CD4-positive, alpha-beta T cell (primary cell): ENCODE measurements around the gene PLBD2. TPM values are rescaled to one million over a fixed set of nuclear protein-coding genes. Genes with fewer than 3 reads are reported as not detected.

Experiments used
- ATAC-seq: fragments of 200-7000 bp; cut with Tn5 transposase; one replicate; pipeline ENCODE4 v1.10.0; 2022; ENCODE audit warnings: mild to moderate bottlenecking; ENCODE audit not compliant: poor library complexity
- CTCF ChIA-PET: fragments of 350-600 bp; sonication (Branson Sonifier 250); formaldehyde crosslinking; loops from one replicate; lab custom pipeline; 2021; ENCODE audit warnings: antibody characterized with exemption, inconsistent platforms; lab: Charles Lee
- POLR2A ChIA-PET: fragments of 350-600 bp; sonication (Branson Sonifier 250); formaldehyde crosslinking; loops from one replicate; lab custom pipeline; 2021; ENCODE audit warnings: antibody characterized with exemption, inconsistent platforms; lab: Charles Lee
- DNase-seq, 14 experiments: peaks; one replicate each; pipeline ENCODE4 v3.0.0-alpha.2; 2013 to 2020; ENCODE audit warnings: mixed read lengths in 2 of 14
- H3K27ac ChIP-seq, 2 donors: one replicate each; pipeline versions ENCODE4 v1.5.1 to v1.7.0; 2013; ENCODE audit warnings: low read length in 2 of 2, low read depth in 1 of 2, mild to moderate bottlenecking in 1 of 2
- H3K27me3 ChIP-seq, 2 experiments: 1 replicate in 1 of 2; 2 replicates in 1 of 2; pipeline versions ENCODE4 v1.6.1 to v1.7.0; 2013; ENCODE audit warnings: low read length in 2 of 2, control low read depth in 1 of 2, mild to moderate bottlenecking in 1 of 2, moderate library complexity in 1 of 2; ENCODE audit not compliant: insufficient read depth in 2 of 2, control insufficient read depth in 1 of 2
- H3K36me3 ChIP-seq: one replicate; pipeline ENCODE4 v1.6.1; 2013; ENCODE audit warnings: low read length, control low read depth; ENCODE audit not compliant: insufficient read depth
- H3K4me1 ChIP-seq: one replicate; pipeline ENCODE4 v1.6.1; 2013; ENCODE audit warnings: low read length, control low read depth; ENCODE audit not compliant: insufficient read depth
- H3K4me3 ChIP-seq: one replicate; pipeline ENCODE4 v1.5.1; 2013; ENCODE audit warnings: mild to moderate bottlenecking, low read length, moderate library complexity
- H3K9me3 ChIP-seq, 2 experiments: 1 replicate in 1 of 2; 2 replicates in 1 of 2; pipeline versions ENCODE4 v1.6.1 to v1.7.0; 2013; ENCODE audit warnings: low read length in 2 of 2, mild to moderate bottlenecking in 2 of 2, control low read depth in 1 of 2, moderate library complexity in 1 of 2; ENCODE audit not compliant: control insufficient read depth in 1 of 2, insufficient read depth in 1 of 2
- H3K27ac Mint-ChIP-seq: one replicate; pipeline ENCODE4 v1.8.0; 2020; ENCODE audit warnings: mixed read lengths
- H3K27me3 Mint-ChIP-seq: one replicate; pipeline ENCODE4 v1.8.0; 2021; ENCODE audit warnings: mixed read lengths
- H3K36me3 Mint-ChIP-seq: one replicate; pipeline ENCODE4 v1.8.0; 2021; ENCODE audit warnings: low read depth, mixed read lengths
- H3K4me1 Mint-ChIP-seq: one replicate; pipeline ENCODE4 v1.8.0; 2021; ENCODE audit warnings: low read depth, mixed read lengths
- H3K4me3 Mint-ChIP-seq: one replicate; pipeline ENCODE4 v1.8.0; 2020; ENCODE audit warnings: mild to moderate bottlenecking, mixed read lengths
- H3K9me3 Mint-ChIP-seq: one replicate; pipeline ENCODE4 v1.8.0; 2020; ENCODE audit warnings: mixed read lengths
- intact Hi-C, 2 experiments: fragments of 100-400 bp; cut with DNase I in 1 of 2; cut with micrococcal nuclease in 1 of 2; formaldehyde crosslinking; loops; one replicate each; pipeline versions ENCODE4 v1.15.1 to v1.9.0; 2023 to 2025; cut with DNase I, micrococcal nuclease
- polyA plus RNA-seq, 2 donors: library from polyadenylated mRNA; unstranded; fragments of 120-200 nt; gene quantifications; one replicate each; pipeline ENCODE4 v1.2.1, GENCODE V29; 2013
- total RNA-seq, 174 experiments: library from RNA in 2 of 174; stranded (reverse) in 2 of 174; gene quantifications; one replicate each; pipeline ENCODE4 v1.2.3 and lab custom pipeline; 2021 to 2026
- TF ChIP-seq, protein P1 (sequence below): fragments of 200-600 bp; IDR thresholded peaks from one replicate; pipeline ENCODE4 v1.8.0; 2022; ENCODE audit warnings: antibody characterized with exemption, mild to moderate bottlenecking

The PLBD2 gene, protein sequence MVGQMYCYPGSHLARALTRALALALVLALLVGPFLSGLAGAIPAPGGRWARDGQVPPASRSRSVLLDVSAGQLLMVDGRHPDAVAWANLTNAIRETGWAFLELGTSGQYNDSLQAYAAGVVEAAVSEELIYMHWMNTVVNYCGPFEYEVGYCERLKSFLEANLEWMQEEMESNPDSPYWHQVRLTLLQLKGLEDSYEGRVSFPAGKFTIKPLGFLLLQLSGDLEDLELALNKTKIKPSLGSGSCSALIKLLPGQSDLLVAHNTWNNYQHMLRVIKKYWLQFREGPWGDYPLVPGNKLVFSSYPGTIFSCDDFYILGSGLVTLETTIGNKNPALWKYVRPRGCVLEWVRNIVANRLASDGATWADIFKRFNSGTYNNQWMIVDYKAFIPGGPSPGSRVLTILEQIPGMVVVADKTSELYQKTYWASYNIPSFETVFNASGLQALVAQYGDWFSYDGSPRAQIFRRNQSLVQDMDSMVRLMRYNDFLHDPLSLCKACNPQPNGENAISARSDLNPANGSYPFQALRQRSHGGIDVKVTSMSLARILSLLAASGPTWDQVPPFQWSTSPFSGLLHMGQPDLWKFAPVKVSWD
- total RNA-seq (10 to 100 TPM; 10.4 to 12.2 TPM), total RNA-seq (lab: John Stamatoyannopoulos, UW) (2.5 to 25.2 (median 6.5) reads per million in 172 experiments)
- polyA plus RNA-seq (2013, experiment 1 of 2), result 15.0 TPM
- polyA plus RNA-seq (2013, experiment 2 of 2), result 14.2 TPM

DNA sequence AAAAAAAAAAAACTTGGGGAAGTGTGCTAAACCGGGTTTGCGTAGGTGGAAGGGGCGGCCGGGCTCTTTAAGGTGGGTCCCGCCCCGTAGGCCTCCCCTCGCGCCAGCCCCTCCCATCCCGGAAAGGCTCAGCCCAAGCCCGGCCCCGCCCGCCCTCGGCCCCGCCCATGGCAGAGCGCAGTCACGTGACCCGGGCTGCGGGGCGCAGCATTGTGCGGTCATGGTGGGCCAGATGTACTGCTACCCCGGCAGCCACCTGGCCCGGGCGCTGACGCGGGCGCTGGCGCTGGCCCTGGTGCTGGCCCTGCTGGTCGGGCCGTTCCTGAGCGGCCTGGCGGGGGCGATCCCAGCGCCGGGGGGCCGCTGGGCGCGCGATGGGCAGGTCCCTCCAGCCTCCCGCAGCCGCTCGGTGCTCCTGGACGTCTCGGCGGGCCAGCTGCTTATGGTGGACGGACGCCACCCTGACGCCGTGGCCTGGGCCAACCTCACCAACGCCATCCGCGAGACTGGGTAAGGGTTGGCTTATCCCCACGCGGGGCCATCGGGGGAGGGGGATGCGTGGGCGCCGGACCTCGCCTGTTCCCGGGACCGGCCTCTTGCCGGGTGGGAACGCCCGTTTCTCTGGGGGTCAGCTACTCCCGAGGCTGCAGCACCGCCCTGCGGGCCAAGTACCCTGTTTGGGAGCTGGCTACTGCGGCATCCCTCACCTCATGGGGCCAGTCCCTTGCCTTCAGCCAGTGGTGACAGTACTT, at the start of gene PLBD2:
Gene PLBD2, plus strand, starts transcription at position 207 of the 752 bp plus-strand sequence. Its CDS starts 14 bp downstream, at position 221.
- Histone ChIP-seq H3K27me3 (no peaks in the 10 kb centered on the region), H3K27ac (peak within 1 kb of the TSS; percentile 67 to 82), H3K4me3 (peak within 1 kb of the TSS; percentile 85), H3K36me3 (no peaks in the 10 kb centered on the region), H3K9me3 (no peaks in the 10 kb centered on the region), H3K4me1 (peaks cover 22% of the 10 kb centered on the region)
- DNase-seq (peak; percentile 91 to 98 (median 94)), ATAC-seq (peak; percentile 92)
- Mint-ChIP-seq H3K4me1 (peaks cover 24% of the 10 kb centered on the region), H3K27me3 (no peaks in the 10 kb centered on the region), H3K36me3 (no peaks in the 10 kb centered on the region), H3K27ac (peak within 1 kb of the TSS; percentile 95), H3K4me3 (peak within 1 kb of the TSS; percentile 93), H3K9me3 (no peaks in the 10 kb centered on the region)
- POLR2A ChIA-PET, result interaction anchor here (1.6 kb wide), 1 partner anchor 23 kb away, joined by 7 read pairs; the partner anchor contains the start of gene SLC8B1
- intact Hi-C loops, result loop anchor here (1.0 to 10.0 kb wide), 5 partner anchors 23 to 1994 kb away; partner anchors contain the start of genes SLC8B1 (in 2 of the 2), DDX54 (in 1 of the 2), PHETA1 (in 1 of the 2) and RITA1 (in 1 of the 2)
- CTCF ChIA-PET, result no interaction called here
- TF ChIP-seq, protein P1, sequence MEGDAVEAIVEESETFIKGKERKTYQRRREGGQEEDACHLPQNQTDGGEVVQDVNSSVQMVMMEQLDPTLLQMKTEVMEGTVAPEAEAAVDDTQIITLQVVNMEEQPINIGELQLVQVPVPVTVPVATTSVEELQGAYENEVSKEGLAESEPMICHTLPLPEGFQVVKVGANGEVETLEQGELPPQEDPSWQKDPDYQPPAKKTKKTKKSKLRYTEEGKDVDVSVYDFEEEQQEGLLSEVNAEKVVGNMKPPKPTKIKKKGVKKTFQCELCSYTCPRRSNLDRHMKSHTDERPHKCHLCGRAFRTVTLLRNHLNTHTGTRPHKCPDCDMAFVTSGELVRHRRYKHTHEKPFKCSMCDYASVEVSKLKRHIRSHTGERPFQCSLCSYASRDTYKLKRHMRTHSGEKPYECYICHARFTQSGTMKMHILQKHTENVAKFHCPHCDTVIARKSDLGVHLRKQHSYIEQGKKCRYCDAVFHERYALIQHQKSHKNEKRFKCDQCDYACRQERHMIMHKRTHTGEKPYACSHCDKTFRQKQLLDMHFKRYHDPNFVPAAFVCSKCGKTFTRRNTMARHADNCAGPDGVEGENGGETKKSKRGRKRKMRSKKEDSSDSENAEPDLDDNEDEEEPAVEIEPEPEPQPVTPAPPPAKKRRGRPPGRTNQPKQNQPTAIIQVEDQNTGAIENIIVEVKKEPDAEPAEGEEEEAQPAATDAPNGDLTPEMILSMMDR, result no peak

DNA sequence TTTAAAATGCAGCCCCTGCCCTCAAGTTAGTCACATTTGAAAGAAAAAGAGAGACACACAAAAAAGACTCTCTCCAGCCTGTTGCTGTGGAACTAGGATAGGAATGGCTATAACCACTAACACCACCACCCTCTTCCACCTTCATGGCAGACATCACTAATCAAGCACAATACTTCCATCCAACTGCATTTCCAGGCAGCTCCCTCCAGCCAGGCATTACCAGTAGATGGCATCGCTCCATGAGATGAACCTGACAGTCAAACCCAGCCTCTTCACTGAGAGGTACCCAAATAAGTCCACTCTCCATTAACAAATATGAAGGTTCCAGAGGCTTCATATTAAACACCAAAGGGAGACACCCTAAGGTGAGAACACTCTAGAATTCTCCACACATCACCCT, 47.9 kb upstream of the PLBD2 start:
- Mint-ChIP-seq H3K27me3 (no peaks in the 10 kb centered on the region), H3K9me3 (no peaks in the 10 kb centered on the region), H3K36me3 (peaks cover 89% of the 10 kb centered on the region), H3K4me1 (no peaks in the 10 kb centered on the region), H3K4me3 (no peak overlapping the region), H3K27ac (no peak overlapping the region)
- POLR2A ChIA-PET, result no interaction called here
- peaks cover 83% of the 10 kb centered on the region for H3K36me3 ChIP-seq
- DNase-seq (peak in 1 of 14 experiments; percentile 6), ATAC-seq (no peak)
- H3K9me3 ChIP-seq, result no peaks in the 10 kb centered on the region
- no peak overlapping the region for H3K27ac ChIP-seq
- H3K4me3 ChIP-seq, result no peak overlapping the region
- TF ChIP-seq, protein P1, result no peak
- H3K4me1 ChIP-seq, result no peaks in the 10 kb centered on the region
- intact Hi-C loops, result loop anchor here in 1 of 2 experiments (2.0 kb wide), 1 partner anchor 114 kb away; no protein-coding TSS in a partner anchor
- H3K27me3 ChIP-seq, result no peaks in the 10 kb centered on the region
- CTCF ChIA-PET, result no interaction called here

DNA sequence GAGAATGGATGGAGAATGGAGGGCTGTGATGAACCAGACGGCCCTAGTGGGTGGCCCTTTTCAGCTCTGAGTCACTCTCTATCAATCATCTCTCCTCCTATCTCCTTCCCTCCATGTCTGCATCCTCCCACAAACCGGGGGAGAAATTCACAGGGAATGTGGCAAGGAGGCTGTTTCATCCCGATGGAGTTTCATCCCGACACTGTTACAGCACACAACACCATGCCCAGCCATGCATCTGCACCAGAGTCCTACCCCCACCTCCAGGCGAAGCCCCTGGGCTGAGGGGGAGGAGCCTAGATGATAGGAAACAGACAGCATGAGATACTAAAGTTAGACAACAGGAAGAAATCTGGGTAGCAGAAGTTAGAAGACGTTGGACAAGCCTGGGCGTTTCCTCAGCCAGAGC, 44.3 kb upstream of the PLBD2 start:
- intact Hi-C loops, result no loop called here
- H3K4me3 Mint-ChIP-seq, result no peak overlapping the region
- no peak for ATAC-seq
- H3K36me3 Mint-ChIP-seq, result peaks cover 93% of the 10 kb centered on the region
- ChIA-PET POLR2A (no interaction called here), CTCF (no interaction called here)
- no peak for DNase-seq
- no peaks in the 10 kb centered on the region for H3K27me3 Mint-ChIP-seq
- H3K27ac ChIP-seq, result no peak overlapping the region
- H3K27me3 ChIP-seq, result no peaks in the 10 kb centered on the region
- H3K4me3 ChIP-seq, result no peak overlapping the region
- H3K9me3 Mint-ChIP-seq, result no peaks in the 10 kb centered on the region
- H3K36me3 ChIP-seq, result peaks cover 87% of the 10 kb centered on the region
- H3K4me1 Mint-ChIP-seq, result peaks cover 5% of the 10 kb centered on the region
- H3K9me3 ChIP-seq, result no peaks in the 10 kb centered on the region
- H3K4me1 ChIP-seq, result no peaks in the 10 kb centered on the region
- TF ChIP-seq, protein P1, result no peak
- H3K27ac Mint-ChIP-seq, result no peak overlapping the region
